SU-DHL-6 (cell line): ENCODE measurements around the gene TMEM80.

Source experiments
- H2AFZ ChIP-seq: fragments of 200-600 bp; sonication (generic); 2 replicates; pipeline ENCODE4 v1.6.1; 2014; ENCODE audit warnings: low read depth, mild to moderate bottlenecking, moderate library complexity, mixed read lengths, antibody characterized with exemption, low read length; ENCODE audit not compliant: severe bottlenecking
- H3F3A ChIP-seq: fragments of 200-600 bp; shearing (Covaris generic); 2 replicates; pipeline ENCODE4 v1.6.0; 2016; ENCODE audit warnings: antibody characterized with exemption, mild to moderate bottlenecking; ENCODE audit not compliant: insufficient read depth
- H3K27ac ChIP-seq: fragments of 200-600 bp; sonication (generic); 2 replicates; pipeline ENCODE4 v1.5.1; 2016; ENCODE audit warnings: low read depth, mild to moderate bottlenecking, low read length, moderate library complexity, mixed read lengths
- H3K27me3 ChIP-seq: fragments of 200-600 bp; sonication (generic), shearing (Covaris generic); 2 replicates; pipeline ENCODE4 v1.6.0; 2014; ENCODE audit warnings: mild to moderate bottlenecking, low read length
- H3K36me3 ChIP-seq: fragments of 200-600 bp; sonication (generic); 2 replicates; pipeline ENCODE4 v1.6.1; 2014; ENCODE audit warnings: mild to moderate bottlenecking, low read length, mixed read lengths
- H3K4me2 ChIP-seq: fragments of 300-600, 200-600 bp; shearing (Covaris generic), sonication (generic); 2 replicates; pipeline ENCODE4 v1.6.0; 2014; ENCODE audit warnings: low read length, low read depth, mild to moderate bottlenecking; ENCODE audit not compliant: poor library complexity, severe bottlenecking
- H3K4me3 ChIP-seq: fragments of 200-600 bp; sonication (generic); 2 replicates; pipeline ENCODE4 v1.5.1; 2014; ENCODE audit warnings: antibody characterized with exemption, low read length, mild to moderate bottlenecking, mixed read lengths; ENCODE audit not compliant: insufficient read depth, poor library complexity, severe bottlenecking
- H3K79me2 ChIP-seq: fragments of 200-600 bp; sonication (generic); 2 replicates; pipeline ENCODE4 v1.6.1; 2014; ENCODE audit warnings: mild to moderate bottlenecking, low read length, moderate library complexity; ENCODE audit not compliant: insufficient read depth
- H3K9ac ChIP-seq: fragments of 200-600 bp; sonication (generic); 2 replicates; pipeline ENCODE4 v1.7.0; 2014; ENCODE audit warnings: mild to moderate bottlenecking, low read length
- H3K9me2 ChIP-seq: fragments of 200-600 bp; sonication (generic); replicated peaks from 2 replicates; pipeline ENCODE4 v1.6.1; 2014; ENCODE audit warnings: low read length; ENCODE audit not compliant: insufficient read depth
- H3K9me3 ChIP-seq: fragments of 200-600 bp; sonication (generic); 2 replicates; pipeline ENCODE4 v1.6.1; 2014; ENCODE audit warnings: low read length, mixed read lengths; ENCODE audit not compliant: insufficient read depth
- H4K20me1 ChIP-seq: fragments of 200-600 bp; sonication (generic); 2 replicates; pipeline ENCODE4 v1.6.1; 2014; ENCODE audit warnings: low read depth, mild to moderate bottlenecking, antibody characterized with exemption, low read length, moderate library complexity, mixed read lengths
- EZH2phosphoT487 ChIP-seq: fragments of 200-600 bp; sonication (generic), shearing (Covaris generic); conservative IDR thresholded peaks from 2 replicates; pipeline ENCODE4 v1.6.1; 2018; ENCODE audit warnings: mild to moderate bottlenecking, antibody characterized with exemption, low read length, moderate library complexity, mixed read lengths
- TF ChIP-seq, protein P1 (sequence below): fragments of 200-600 bp; sonication (generic); IDR thresholded peaks from one replicate; pipeline ENCODE4 v1.5.1; 2017; ENCODE audit warnings: antibody characterized with exemption, mild to moderate bottlenecking, low read length, moderate library complexity; ENCODE audit not compliant: insufficient read depth, poor library complexity, severe bottlenecking

The TMEM80 gene

DNA sequence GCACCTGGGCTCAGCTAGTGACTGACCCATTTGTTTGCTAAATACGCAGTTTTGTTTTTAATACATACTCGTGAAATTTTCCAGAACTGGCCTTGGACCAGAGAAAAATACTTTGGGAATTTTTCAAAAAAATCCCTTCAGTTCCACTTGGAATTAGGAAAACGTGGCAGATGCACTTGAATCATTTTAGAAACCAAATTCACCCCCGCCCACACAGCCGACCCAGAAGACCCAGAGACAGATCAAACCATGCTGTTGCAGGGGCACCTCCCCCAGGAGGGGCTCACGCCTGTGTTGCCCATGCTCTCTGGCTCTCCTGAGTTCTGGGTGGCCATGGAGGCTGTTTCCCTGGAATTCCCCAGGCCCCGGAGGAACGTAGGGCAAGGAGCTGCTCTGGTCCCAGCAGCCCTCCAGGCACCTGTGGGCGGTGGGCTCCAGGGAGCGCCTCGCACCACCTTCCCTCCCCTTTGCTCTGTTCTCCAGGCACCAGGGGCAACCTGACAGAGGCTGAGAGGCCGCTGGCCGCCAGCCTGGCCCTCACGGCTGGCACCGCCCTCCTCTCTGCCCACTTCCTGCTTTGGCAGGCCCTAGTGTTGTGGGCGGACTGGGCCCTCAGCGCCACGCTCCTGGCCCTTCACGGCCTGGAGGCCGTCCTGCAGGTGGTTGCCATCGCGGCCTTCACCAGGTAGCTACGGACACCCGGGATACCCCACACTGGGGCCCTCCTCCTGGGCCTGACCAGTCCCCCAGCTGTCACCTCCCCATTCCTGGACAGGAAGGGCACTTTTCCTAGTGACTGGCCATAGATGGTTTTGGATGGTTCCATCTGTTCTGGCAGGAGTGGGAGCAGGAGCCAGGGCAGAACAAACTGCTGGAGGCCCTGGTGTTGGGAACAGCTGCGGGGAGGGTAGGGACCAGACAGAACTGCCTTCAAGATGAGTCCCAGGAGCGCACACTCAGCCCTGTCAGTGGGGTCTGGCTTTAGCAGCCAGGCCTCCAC, 7.1 kb downstream of the TMEM80 start:
- Histone ChIP-seq H3K9me2 (no peaks in the 10 kb centered on the region), H2AFZ (no peak overlapping the region), H4K20me1 (no peaks in the 10 kb centered on the region), H3K27me3 (no peaks in the 10 kb centered on the region), H3K79me2 (no peaks in the 10 kb centered on the region), H3K9ac (no peak overlapping the region), H3K27ac (no peak overlapping the region), H3K4me2 (no peak overlapping the region), H3K4me3 (no peak overlapping the region), H3K36me3 (no peaks in the 10 kb centered on the region), H3K9me3 (no peaks in the 10 kb centered on the region), H3F3A (peaks cover 3% of the 10 kb centered on the region; the same call in 1 of the 2 replicates)
- no peak for TF ChIP-seq EZH2phosphoT487
- TF ChIP-seq, protein P1, sequence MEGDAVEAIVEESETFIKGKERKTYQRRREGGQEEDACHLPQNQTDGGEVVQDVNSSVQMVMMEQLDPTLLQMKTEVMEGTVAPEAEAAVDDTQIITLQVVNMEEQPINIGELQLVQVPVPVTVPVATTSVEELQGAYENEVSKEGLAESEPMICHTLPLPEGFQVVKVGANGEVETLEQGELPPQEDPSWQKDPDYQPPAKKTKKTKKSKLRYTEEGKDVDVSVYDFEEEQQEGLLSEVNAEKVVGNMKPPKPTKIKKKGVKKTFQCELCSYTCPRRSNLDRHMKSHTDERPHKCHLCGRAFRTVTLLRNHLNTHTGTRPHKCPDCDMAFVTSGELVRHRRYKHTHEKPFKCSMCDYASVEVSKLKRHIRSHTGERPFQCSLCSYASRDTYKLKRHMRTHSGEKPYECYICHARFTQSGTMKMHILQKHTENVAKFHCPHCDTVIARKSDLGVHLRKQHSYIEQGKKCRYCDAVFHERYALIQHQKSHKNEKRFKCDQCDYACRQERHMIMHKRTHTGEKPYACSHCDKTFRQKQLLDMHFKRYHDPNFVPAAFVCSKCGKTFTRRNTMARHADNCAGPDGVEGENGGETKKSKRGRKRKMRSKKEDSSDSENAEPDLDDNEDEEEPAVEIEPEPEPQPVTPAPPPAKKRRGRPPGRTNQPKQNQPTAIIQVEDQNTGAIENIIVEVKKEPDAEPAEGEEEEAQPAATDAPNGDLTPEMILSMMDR: no peak

DNA sequence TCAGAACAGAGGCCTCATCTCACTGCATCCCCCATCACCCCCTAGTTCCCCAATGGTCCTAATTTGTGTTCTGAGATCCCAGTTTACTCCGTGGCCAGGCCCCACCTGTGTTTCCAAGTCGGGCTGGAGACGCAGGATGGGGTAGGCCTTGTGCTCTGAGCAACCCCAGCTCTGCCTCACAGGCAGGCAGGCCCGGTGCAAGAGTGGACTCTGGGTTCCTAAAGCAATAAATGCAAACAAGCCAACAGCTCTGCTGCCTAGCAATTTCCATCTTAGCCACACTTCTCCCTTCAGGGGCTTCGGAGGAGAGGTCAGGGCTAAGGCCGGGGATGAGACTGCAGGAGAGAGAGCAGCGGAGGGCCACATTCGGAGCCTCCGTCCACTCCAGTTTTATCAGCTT, 7.9 kb downstream of the TMEM80 start:
- Histone ChIP-seq H4K20me1 (no peaks in the 10 kb centered on the region), H3K9ac (no peak overlapping the region)

DNA sequence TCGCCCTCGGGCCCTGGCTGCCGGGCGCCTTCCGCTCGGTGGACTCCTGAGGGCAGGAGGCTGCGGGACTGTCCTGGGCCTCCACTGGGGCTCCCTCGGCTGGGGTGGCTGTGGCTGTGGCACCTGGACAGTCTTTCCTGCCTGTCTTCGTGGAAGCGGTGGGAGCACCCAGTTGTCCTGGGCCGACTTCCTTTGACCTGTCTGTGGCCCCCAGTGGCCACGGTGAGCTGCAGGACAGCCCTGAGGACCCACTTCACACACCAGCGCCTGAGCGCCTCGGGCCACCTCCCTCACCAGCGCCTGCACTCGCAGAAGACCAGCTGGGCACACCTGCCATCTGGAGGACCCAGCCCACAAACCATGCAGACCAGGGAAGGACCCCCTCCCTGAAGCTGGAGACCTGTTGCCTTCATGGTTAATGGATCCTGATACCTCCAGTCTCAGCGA, 8.6 kb downstream of the TMEM80 start:
- Histone ChIP-seq H3K9me2 (no peaks in the 10 kb centered on the region), H3K9me3 (no peaks in the 10 kb centered on the region), H3K9ac (no peak overlapping the region), H2AFZ (no peak overlapping the region), H3K79me2 (no peaks in the 10 kb centered on the region), H3F3A (no peaks in the 10 kb centered on the region), H3K36me3 (no peaks in the 10 kb centered on the region), H3K4me3 (no peak overlapping the region), H3K27me3 (no peaks in the 10 kb centered on the region), H3K27ac (no peak overlapping the region), H3K4me2 (no peak overlapping the region), H4K20me1 (no peaks in the 10 kb centered on the region)
- TF ChIP-seq, protein P1: no peak
- TF ChIP-seq EZH2phosphoT487: no peak

More for the DNA sequence above, 7.9 kb downstream of the TMEM80 start:
- H2AFZ ChIP-seq: no peak overlapping the region
- no peaks in the 10 kb centered on the region for H3K9me2 ChIP-seq
- TF ChIP-seq, protein P1: no peak
- TF ChIP-seq EZH2phosphoT487: no peak
- H3K4me3 ChIP-seq: no peak overlapping the region
- H3K4me2 ChIP-seq: no peak overlapping the region
- H3F3A ChIP-seq: no peaks in the 10 kb centered on the region
- H3K36me3 ChIP-seq: no peaks in the 10 kb centered on the region
- H3K9me3 ChIP-seq: no peaks in the 10 kb centered on the region
- H3K79me2 ChIP-seq: no peaks in the 10 kb centered on the region
- no peak overlapping the region for H3K27ac ChIP-seq
- H3K27me3 ChIP-seq: no peaks in the 10 kb centered on the region
